GM08714 (cell line): ENCODE measurements around the gene LARP4.
"Not testable (repeated sequence)": the region's sequence is repeated elsewhere in the genome, so short reads cannot be mapped to it uniquely, and the experiment has no call there.

ENCODE experiments used
- H3K4me3 ChIP-seq: fragments of 200-500 bp; sonication (Bioruptor generic); 2 replicates; pipeline ENCODE4 v1.5.1; 2014; ENCODE audit warnings: mild to moderate bottlenecking, low read length, inconsistent platforms
- ZNF274 ChIP-seq: IDR thresholded peaks from 2 replicates; pipeline ENCODE4 v1.6.1; 2012; ENCODE audit warnings: mild to moderate bottlenecking, low read depth, low read length

LARP4 gene

GRCh38 chr12:50518090-50518489 lies 117.4 kb downstream of the LARP4 start:
- TF ChIP-seq ZNF274: no peak
- H3K4me3 ChIP-seq: no peak overlapping the region

- no peak overlapping the region for H3K4me3 ChIP-seq
- TF ChIP-seq ZNF274: no peak
Measured at GRCh38 chr12:50519353-50519752, 118.7 kb downstream of the LARP4 start.

GRCh38 chr12:50520416-50521207 lies 119.9 kb downstream of the LARP4 start:
- no peak for TF ChIP-seq ZNF274

GRCh38 chr12:50521781-50522180 lies 121.1 kb downstream of the LARP4 start:
- not testable (repeated sequence) for H3K4me3 ChIP-seq

More at GRCh38 chr12:50520416-50521207, 119.9 kb downstream of the LARP4 start:
- H3K4me3 ChIP-seq: no peak overlapping the region; the same call in 1 of the 2 replicates

GRCh38 chr12:50523772-50524171 lies 123.1 kb downstream of the LARP4 start:
- TF ChIP-seq ZNF274: no peak
- H3K4me3 ChIP-seq: no peak overlapping the region

GRCh38 chr12:50524621-50525020 lies 123.9 kb downstream of the LARP4 start:
- TF ChIP-seq ZNF274: no peak
- no peak overlapping the region for H3K4me3 ChIP-seq

- no peak overlapping the region for H3K4me3 ChIP-seq
- TF ChIP-seq ZNF274: no peak
Measured at GRCh38 chr12:50525422-50525821, 124.7 kb downstream of the LARP4 start.

GRCh38 chr12:50527359-50527726 lies 126.7 kb downstream of the LARP4 start:
- H3K4me3 ChIP-seq: no peak overlapping the region
- TF ChIP-seq ZNF274: no peak

GRCh38 chr12:50528800-50529199 lies 128.1 kb downstream of the LARP4 start:
- H3K4me3 ChIP-seq: no peak overlapping the region

GRCh38 chr12:50529345-50529744 lies 128.7 kb downstream of the LARP4 start:
- TF ChIP-seq ZNF274: no peak

More at GRCh38 chr12:50528800-50529199, 128.1 kb downstream of the LARP4 start:
- no peak for TF ChIP-seq ZNF274

More at GRCh38 chr12:50529345-50529744, 128.7 kb downstream of the LARP4 start:
- H3K4me3 ChIP-seq: no peak overlapping the region
